NOMO-1 treated with DMSO at 0.1 percent for 48 hours (cell line): ENCODE measurements around the gene FUT9.
"Not testable (repeated sequence)": the region's sequence is repeated elsewhere in the genome, so short reads cannot be mapped to it uniquely, and the experiment has no call there.

Experiments
- DNase-seq: peaks from one replicate; lab custom pipeline; 2025; ENCODE audit not compliant: unreplicated experiment; lab: John Stamatoyannopoulos, UW

Gene FUT9

GRCh38 chr6:96184798-96185197, 169.0 kb downstream of the FUT9 start:
- no peak for DNase-seq

GRCh38 chr6:96186094-96186493, 170.3 kb downstream of the FUT9 start:
- DNase-seq: no peak

- DNase-seq: no peak
Observed at GRCh38 chr6:96186516-96187195, 170.9 kb downstream of the FUT9 start.

GRCh38 chr6:96194675-96195074, 178.9 kb downstream of the FUT9 start:
- no peak for DNase-seq

GRCh38 chr6:96195272-96195671, 179.5 kb downstream of the FUT9 start:
- no peak for DNase-seq

GRCh38 chr6:96196633-96197032, 180.9 kb downstream of the FUT9 start:
- no peak for DNase-seq

GRCh38 chr6:96197241-96197640, 181.5 kb downstream of the FUT9 start:
- DNase-seq: no peak

- no peak for DNase-seq
Observed at GRCh38 chr6:96202571-96202970, 186.8 kb downstream of the FUT9 start.

- no peak for DNase-seq
Observed at GRCh38 chr6:96211341-96211740, 195.6 kb downstream of the FUT9 start.

GRCh38 chr6:96212066-96212465, 196.3 kb downstream of the FUT9 start:
- no peak for DNase-seq

- DNase-seq: no peak
Observed at GRCh38 chr6:96213784-96214183, 198.0 kb downstream of the FUT9 start.

GRCh38 chr6:96223695-96224094, 207.9 kb downstream of the FUT9 start:
- DNase-seq: no peak

- no peak for DNase-seq
Observed at GRCh38 chr6:96227135-96227534, 211.4 kb downstream of the FUT9 start.

- DNase-seq: no peak
Observed at GRCh38 chr6:96234444-96234843, 218.7 kb downstream of the FUT9 start.

- DNase-seq: no peak
Observed at GRCh38 chr6:96235927-96236326, 220.2 kb downstream of the FUT9 start.

- DNase-seq: no peak
Observed at GRCh38 chr6:96236471-96236870, 220.7 kb downstream of the FUT9 start.

- DNase-seq: no peak
Observed at GRCh38 chr6:96237638-96238347, 222.0 kb downstream of the FUT9 start.

- no peak for DNase-seq
Observed at GRCh38 chr6:96246563-96246962, 230.8 kb downstream of the FUT9 start.

- no peak for DNase-seq
Observed at GRCh38 chr6:96249755-96250154, 234.0 kb downstream of the FUT9 start.

- DNase-seq: no peak
Observed at GRCh38 chr6:96257751-96258150, 242.0 kb downstream of the FUT9 start.

GRCh38 chr6:96260787-96261430, 245.1 kb downstream of the FUT9 start:
- not testable (repeated sequence) for DNase-seq
